H1 (cell line): ENCODE results near the gene NCEH1. TPM values are rescaled to one million over a fixed set of nuclear protein-coding genes. Genes with fewer than 3 reads are reported as not detected.

Experiments
- CTCF ChIA-PET: fragments of 300-600 bp; sonication (Branson Sonifier 250); formaldehyde crosslinking; loops from one replicate; lab custom pipeline; 2021; ENCODE audit not compliant: partially characterized antibody; lab: Charles Lee
- POLR2A ChIA-PET: fragments of 300-600 bp; sonication (Branson Sonifier 250); formaldehyde crosslinking; loops from one replicate; lab custom pipeline; 2021; ENCODE audit warnings: inconsistent platforms; ENCODE audit not compliant: partially characterized antibody; lab: Charles Lee
- DNase-seq, 2 experiments: peaks; one replicate each; pipeline versions ENCODE4 v3.0.0 to v3.0.0-alpha.2; 2010 to 2022; ENCODE audit warnings: low spot score in 2 of 2, low read depth in 1 of 2, mixed read lengths in 1 of 2
- FAIRE-seq: peaks from 2 replicates; lab custom pipeline; 2011; peaks lifted over from hg19 to GRCh38; lab: Jason Lieb, UNC
- H2AFZ ChIP-seq: 2 replicates; pipeline ENCODE4 v1.8.1; 2012; ENCODE audit warnings: low read length, inconsistent platforms
- H2AK5ac ChIP-seq: 2 replicates; pipeline ENCODE4 v1.6.1; 2013; ENCODE audit warnings: low read depth, low read length
- H2BK120ac ChIP-seq: replicated peaks from 2 replicates; pipeline ENCODE3; 2013; ENCODE audit warnings: low read depth, low read length, inconsistent platforms
- H2BK12ac ChIP-seq: 2 replicates; pipeline ENCODE4 v1.6.1; 2013; ENCODE audit warnings: low read depth, low read length
- H2BK15ac ChIP-seq: 2 replicates; pipeline ENCODE4 v1.6.1; 2013; ENCODE audit warnings: low read length
- H2BK20ac ChIP-seq: 2 replicates; pipeline ENCODE4 v1.6.1; 2013; ENCODE audit warnings: low read length
- H2BK5ac ChIP-seq: 2 replicates; pipeline ENCODE4 v1.6.1; 2013; ENCODE audit warnings: low read depth, low read length
- H3K14ac ChIP-seq: 2 replicates; pipeline ENCODE4 v1.6.1; 2013; ENCODE audit warnings: inconsistent platforms; ENCODE audit not compliant: insufficient read length
- H3K18ac ChIP-seq: 2 replicates; pipeline ENCODE4 v1.6.1; 2013; ENCODE audit warnings: low read length; ENCODE audit errors: extremely low read depth
- H3K23ac ChIP-seq: 2 replicates; pipeline ENCODE4 v1.6.1; 2013; ENCODE audit warnings: inconsistent platforms; ENCODE audit not compliant: insufficient read length
- H3K23me2 ChIP-seq: 2 replicates; pipeline ENCODE4 v1.6.1; 2013; ENCODE audit warnings: low read depth, low read length
- H3K27ac ChIP-seq: 2 replicates; pipeline ENCODE4 v1.6.1; 2011; ENCODE audit warnings: low read depth, low read length, inconsistent platforms
- H3K27me3 ChIP-seq, 4 experiments: replicated peaks in 1 of 4; 1 replicate in 1 of 4; 2 replicates in 3 of 4; pipeline versions ENCODE4 v1.6.1 to v1.8.1; 2011 to 2013; ENCODE audit warnings: low read length in 3 of 4, mild to moderate bottlenecking in 3 of 4, inconsistent platforms in 2 of 4, mixed read lengths in 2 of 4, moderate library complexity in 1 of 4; ENCODE audit not compliant: control insufficient read depth in 3 of 4, insufficient read depth in 3 of 4; ENCODE audit errors: extremely low read depth in 1 of 4
- H3K36me3 ChIP-seq, 4 experiments: 2 replicates each; pipeline versions ENCODE4 v1.6.1 to v1.8.1; 2011 to 2013; ENCODE audit warnings: mild to moderate bottlenecking in 4 of 4, low read length in 3 of 4, moderate library complexity in 2 of 4, control low read depth in 1 of 4, inconsistent platforms in 1 of 4; ENCODE audit not compliant: insufficient read depth in 4 of 4, control insufficient read depth in 2 of 4
- H3K4ac ChIP-seq: replicated peaks from 2 replicates; pipeline ENCODE3; 2013; ENCODE audit warnings: low read length, low read depth, mixed read lengths, inconsistent platforms; ENCODE audit not compliant: insufficient read length
- H3K4me1 ChIP-seq, 4 experiments: replicated peaks in 1 of 4; 1 replicate in 1 of 4; 2 replicates in 3 of 4; pipeline versions ENCODE4 v1.6.1 to v1.8.1; 2011 to 2013; ENCODE audit warnings: low read length in 3 of 4, inconsistent platforms in 2 of 4, mixed read lengths in 1 of 4; ENCODE audit not compliant: insufficient read depth in 4 of 4, control insufficient read depth in 3 of 4
- H3K4me2 ChIP-seq, 2 experiments: 2 replicates each; pipeline versions ENCODE4 v1.6.1 to v1.8.1; 2011 to 2013; ENCODE audit warnings: low read depth in 2 of 2, low read length in 2 of 2, control low read depth in 1 of 2, inconsistent platforms in 1 of 2, mild to moderate bottlenecking in 1 of 2; ENCODE audit not compliant: insufficient read depth in 1 of 2
- H3K4me3 ChIP-seq, 4 experiments: fragments of 200-600, 300-600 bp in 1 of 4; sonication (generic), shearing (Covaris generic), sonication (Bioruptor Twin) in 1 of 4; 2 replicates each; pipeline versions ENCODE4 v1.5.1 to v1.8.1; 2011 to 2016; ENCODE audit warnings: low read length in 4 of 4, low read depth in 3 of 4, control low read depth in 2 of 4, inconsistent platforms in 2 of 4, mild to moderate bottlenecking in 2 of 4, mixed read lengths in 1 of 4, moderate library complexity in 1 of 4; ENCODE audit not compliant: insufficient read depth in 2 of 4; ENCODE audit errors: extremely low read depth in 1 of 4
- H3K56ac ChIP-seq: replicated peaks from 2 replicates; pipeline ENCODE3; 2013; ENCODE audit warnings: low read depth, mild to moderate bottlenecking, mixed read lengths, low read length, inconsistent platforms; ENCODE audit not compliant: insufficient read length
- H3K79me1 ChIP-seq: 2 replicates; pipeline ENCODE4 v1.6.1; 2013; ENCODE audit warnings: low read depth, low read length, control low read depth
- H3K79me2 ChIP-seq, 2 experiments: 2 replicates each; pipeline versions ENCODE4 v1.6.1 to v1.8.1; 2012 to 2013; ENCODE audit warnings: low read length in 2 of 2, mild to moderate bottlenecking in 2 of 2, inconsistent platforms in 1 of 2; ENCODE audit not compliant: insufficient read depth in 2 of 2, control insufficient read depth in 1 of 2
- H3K9ac ChIP-seq, 4 experiments: replicated peaks in 1 of 4; 1 replicate in 1 of 4; 2 replicates in 3 of 4; pipeline versions ENCODE4 v1.6.1 to v1.8.1; 2011 to 2013; ENCODE audit warnings: low read depth in 3 of 4, low read length in 3 of 4, control low read depth in 2 of 4, mild to moderate bottlenecking in 2 of 4, moderate library complexity in 2 of 4, inconsistent platforms in 1 of 4; ENCODE audit errors: extremely low read depth in 1 of 4
- H3K9me3 ChIP-seq, 2 experiments: 2 replicates each; pipeline versions ENCODE4 v1.6.1 to v1.8.1; 2012 to 2013; ENCODE audit warnings: mild to moderate bottlenecking in 2 of 2, moderate library complexity in 2 of 2, control low read depth in 1 of 2, inconsistent platforms in 1 of 2, low read depth in 1 of 2, low read length in 1 of 2, mixed read lengths in 1 of 2; ENCODE audit not compliant: insufficient read depth in 2 of 2
- H4K20me1 ChIP-seq, 2 experiments: replicated peaks in 1 of 2; 2 replicates each; pipeline versions ENCODE3 to v1.8.1; 2011 to 2013; ENCODE audit warnings: inconsistent platforms in 2 of 2, low read length in 2 of 2, mild to moderate bottlenecking in 1 of 2; ENCODE audit not compliant: insufficient read depth in 2 of 2, control insufficient read depth in 1 of 2
- H4K5ac ChIP-seq: 2 replicates; pipeline ENCODE4 v1.6.1; 2013; ENCODE audit warnings: low read length, low read depth, mixed read lengths, inconsistent platforms; ENCODE audit not compliant: insufficient read length
- H4K8ac ChIP-seq: 2 replicates; pipeline ENCODE4 v1.8.0; 2013; ENCODE audit warnings: mild to moderate bottlenecking, moderate library complexity, low read length, inconsistent platforms; ENCODE audit not compliant: insufficient read depth; ENCODE audit errors: extremely low read depth
- H4K91ac ChIP-seq: replicated peaks from 2 replicates; pipeline ENCODE3; 2013; ENCODE audit warnings: low read length, mixed read lengths, inconsistent platforms; ENCODE audit not compliant: insufficient read length
- BCL11A ChIP-seq, 2 experiments: IDR thresholded peaks; one replicate each; pipeline ENCODE4 v1.6.1; 2011; ENCODE audit warnings: low read depth in 2 of 2, low read length in 2 of 2, mild to moderate bottlenecking in 2 of 2
- CHD1 ChIP-seq: IDR thresholded peaks from 2 replicates; pipeline ENCODE4 v1.6.1; 2012; ENCODE audit warnings: low read depth, low read length, improper control_type of control experiment
- CREB1 ChIP-seq: IDR thresholded peaks from 2 replicates; pipeline ENCODE4 v1.6.1; 2012; ENCODE audit warnings: inconsistent platforms
- HDAC2 ChIP-seq, 2 experiments: fragments of 300-600 bp in 1 of 2; sonication (generic) in 1 of 2; IDR thresholded peaks; 2 replicates each; pipeline ENCODE4 v1.6.1; 2011 to 2012; ENCODE audit warnings: low read depth in 2 of 2, low read length in 2 of 2, mild to moderate bottlenecking in 2 of 2, moderate library complexity in 2 of 2, borderline replicate concordance in 1 of 2, inconsistent platforms in 1 of 2
- NRF1 ChIP-seq: IDR thresholded peaks from 2 replicates; pipeline ENCODE4 v1.6.1; 2011; ENCODE audit warnings: mild to moderate bottlenecking, low read depth, low read length, improper control_type of control experiment
- POLR2A ChIP-seq, 2 experiments: IDR thresholded peaks; 1 replicate in 1 of 2; 2 replicates in 1 of 2; pipeline ENCODE4 v1.6.1; 2011; ENCODE audit warnings: low read depth in 2 of 2, low read length in 2 of 2, mild to moderate bottlenecking in 2 of 2; ENCODE audit errors: control extremely low read depth in 1 of 2
- POU5F1 ChIP-seq: IDR thresholded peaks from 2 replicates; pipeline ENCODE4 v1.6.1; 2011; ENCODE audit warnings: low read depth, mild to moderate bottlenecking, low read length, moderate library complexity
- RAD21 ChIP-seq, 2 experiments: IDR thresholded peaks in 1 of 2; conservative IDR thresholded peaks in 1 of 2; 2 replicates each; pipeline ENCODE4 v1.6.1; 2011; ENCODE audit warnings: low read depth in 2 of 2, low read length in 2 of 2, improper control_type of control experiment in 1 of 2, inconsistent platforms in 1 of 2, mild to moderate bottlenecking in 1 of 2, moderate library complexity in 1 of 2
- RBBP5 ChIP-seq: IDR thresholded peaks from 2 replicates; pipeline ENCODE4 v1.7.1; 2012; ENCODE audit warnings: low read depth, mild to moderate bottlenecking, inconsistent platforms, low read length, moderate library complexity, borderline replicate concordance
- WGBS, 2 experiments: shearing (Covaris generic) in 1 of 2; methylation state at CpG; one replicate each; pipeline versions ENCODE4 v1.1.6 to v1.1.7; 2013 to 2015; ENCODE audit warnings: low lambda C conversion rate in 2 of 2, mixed read lengths in 2 of 2, inconsistent platforms in 1 of 2, low coverage in 1 of 2, missing lambda C conversion rate in 1 of 2; ENCODE audit not compliant: insufficient replicate concordance in 2 of 2, insufficient coverage in 1 of 2, insufficient read length in 1 of 2; ENCODE audit errors: extremely low coverage in 1 of 2, missing lambda C conversion rate in 1 of 2; 5-methylcytosine and 5-hydroxymethylcytosine counted together
- polyA plus RNA-seq, 7 experiments: library from polyadenylated mRNA; depleted of rRNA in 3 of 7; stranded (reverse) in 5 of 7; unstranded in 2 of 7; fragments of >200 nt in 5 of 7; fragments of 200-250 nt in 2 of 7; gene quantifications; 1 replicate in 5 of 7; 2 replicates in 1 of 7; 4 replicates in 1 of 7; pipeline versions ENCODE4 v1.2.1 to v1.2.3, GENCODE V29; 2011 to 2013; ENCODE audit warnings: missing spikeins in 2 of 7, mixed read lengths in 2 of 7
- total RNA-seq: library from RNA; stranded (reverse); fragmentation: NEBNext Ultra II Directional; extraction: Animal tissue kit (Norgen Biotek cat#: 25700); gene quantifications from 2 replicates; pipeline ENCODE4 v1.2.1, GENCODE V29; 2021

Gene NCEH1
- total and polyA plus RNA-seq, 2 of the 8 experiments (the other 6 are each of a cell fraction or from before 2014, with no cell fraction given): 2.2 to 6.4 TPM

DNA sequence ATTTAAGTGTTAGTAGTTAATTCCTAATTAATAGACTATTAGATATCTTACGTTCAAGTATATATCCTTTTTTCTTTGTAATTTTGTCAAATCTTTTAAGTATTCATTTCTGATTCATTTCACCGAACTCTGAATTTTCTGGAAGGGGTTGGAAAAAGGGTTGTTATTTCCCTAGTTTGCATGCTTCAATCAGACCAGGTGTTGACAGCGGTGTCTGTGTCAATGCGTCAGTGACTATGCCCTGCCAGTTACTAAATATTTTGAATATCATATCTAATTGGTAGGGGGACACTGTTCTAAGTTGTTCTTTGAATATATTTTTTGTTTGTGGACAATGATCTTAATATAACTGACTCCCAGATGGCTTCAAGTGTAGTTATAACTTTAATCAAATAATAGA is 124.9 kb downstream of the NCEH1 start:
- DNase-seq (no peak), FAIRE-seq (no peak)
- Histone ChIP-seq H3K18ac (no peak overlapping the region), H2BK15ac (no peak overlapping the region), H2BK5ac (no peak overlapping the region), H3K4me2 (no peak overlapping the region), H4K20me1 (no peaks in the 10 kb centered on the region), H3K9me3 (no peaks in the 10 kb centered on the region), H3K23ac (no peak overlapping the region), H3K79me2 (no peaks in the 10 kb centered on the region), H4K8ac (no peak overlapping the region), H3K4ac (no peak overlapping the region), H4K91ac (no peak overlapping the region), H3K4me1 (no peaks in the 10 kb centered on the region), H3K36me3 (no peaks in the 10 kb centered on the region), H2AFZ (no peak overlapping the region), H3K27me3 (no peaks in the 10 kb centered on the region)
- ChIA-PET POLR2A (no interaction called here), CTCF (interaction anchor here (1.2 kb wide), 2 partner anchors 10 to 87 kb away, joined by 4 to 5 read pairs; no protein-coding TSS in a partner anchor)
- WGBS, 2 experiments: 89% methylated on average over 4 of the region's 4 CpGs; no CpG with 5 or more reads in 1 of the 2 experiments
- TF ChIP-seq CREB1 (no peak), POLR2A (IDR thresholded peaks at IDR 0.05; ENCODE audit: control extremely low read depth in 1 of 2, low read depth in 2 of 2, low read length in 2 of 2) (no peak), CHD1 (no peak), POU5F1 (no peak), RBBP5 (no peak), NRF1 (no peak), RAD21 (IDR thresholded peaks at IDR 0.05 in 1 of 2, conservative IDR thresholded peaks at IDR 0.05 in 1 of 2; ENCODE audit: low read depth in 2 of 2, low read length in 2 of 2) (no peak), HDAC2 (IDR thresholded peaks at IDR 0.05; ENCODE audit: borderline replicate concordance in 1 of 2, low read depth in 2 of 2, low read length in 2 of 2) (no peak), BCL11A (IDR thresholded peaks at IDR 0.05; ENCODE audit: low read depth in 2 of 2, low read length in 2 of 2) (no peak)
- TF ChIP-seq, all 59 proteins: peak for 0
- Histone ChIP-seq H2BK12ac (no peak overlapping the region), H3K79me1 (no peaks in the 10 kb centered on the region), H3K27ac (no peak overlapping the region), H3K23me2 (no peaks in the 10 kb centered on the region), H3K14ac (no peak overlapping the region), H2BK120ac (no peak overlapping the region), H3K4me3 (no peak overlapping the region), H3K56ac (no peak overlapping the region), H3K9ac (no peak overlapping the region), H4K5ac (no peak overlapping the region), H2BK20ac (no peak overlapping the region), H2AK5ac (no peak overlapping the region)
